Activated CD4-positive, alpha-beta T cell treated with anti-CD3 and anti-CD28 coated beads for 1 hour (primary cell): ENCODE results near the gene SAMSN1.
"Not testable (repeated sequence)": the region's sequence is repeated elsewhere in the genome, so short reads cannot be mapped to it uniquely, and the experiment has no call there.

Experiments used
- DNase-seq: peaks from one replicate; pipeline ENCODE4 v3.0.0-alpha.2; 2020

Gene SAMSN1

DNA sequence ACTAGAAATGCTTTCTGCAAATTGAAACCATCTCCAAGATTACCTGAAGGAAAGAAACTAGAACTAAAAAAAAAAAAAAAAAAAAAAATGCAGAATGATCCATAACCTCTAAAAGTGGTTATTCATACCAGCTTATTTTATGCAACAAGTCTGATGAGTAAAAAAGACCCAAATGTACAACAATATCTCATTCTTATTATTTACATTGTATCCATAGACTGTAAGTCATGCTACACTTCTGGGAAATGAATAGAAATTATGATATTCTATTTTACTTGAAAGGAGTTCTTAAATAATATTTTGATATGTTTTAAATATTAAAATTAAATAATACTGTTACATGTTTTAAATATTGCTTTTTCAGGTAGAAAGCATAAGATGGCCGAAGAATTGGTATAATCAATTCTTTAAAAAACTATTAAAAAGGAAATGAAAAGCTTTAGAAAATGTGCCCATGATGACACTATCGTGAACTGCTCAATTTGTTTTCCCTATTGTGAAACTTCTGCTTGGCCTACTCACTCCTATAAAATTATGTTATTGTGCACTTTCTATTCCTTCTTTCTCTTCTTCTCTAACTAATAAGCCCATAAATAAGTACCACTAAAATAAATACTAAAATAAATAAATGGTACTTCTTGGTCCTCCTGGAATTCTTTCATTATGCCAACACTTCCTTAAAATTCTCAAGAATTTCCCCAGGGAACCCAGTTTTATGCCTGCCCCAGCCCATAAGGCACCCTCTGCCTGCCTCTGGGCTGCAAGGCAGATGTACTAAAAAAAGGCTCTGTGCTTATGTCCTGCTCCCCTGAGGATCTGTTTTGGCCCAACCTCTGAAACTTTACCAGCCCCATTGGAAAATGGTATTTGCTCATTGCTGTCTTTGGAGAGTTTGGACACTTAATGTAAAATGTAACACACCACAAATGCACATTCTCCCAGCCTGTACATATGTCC lies 18.1 kb downstream of the SAMSN1 start:
- DNase-seq: no peak

DNA sequence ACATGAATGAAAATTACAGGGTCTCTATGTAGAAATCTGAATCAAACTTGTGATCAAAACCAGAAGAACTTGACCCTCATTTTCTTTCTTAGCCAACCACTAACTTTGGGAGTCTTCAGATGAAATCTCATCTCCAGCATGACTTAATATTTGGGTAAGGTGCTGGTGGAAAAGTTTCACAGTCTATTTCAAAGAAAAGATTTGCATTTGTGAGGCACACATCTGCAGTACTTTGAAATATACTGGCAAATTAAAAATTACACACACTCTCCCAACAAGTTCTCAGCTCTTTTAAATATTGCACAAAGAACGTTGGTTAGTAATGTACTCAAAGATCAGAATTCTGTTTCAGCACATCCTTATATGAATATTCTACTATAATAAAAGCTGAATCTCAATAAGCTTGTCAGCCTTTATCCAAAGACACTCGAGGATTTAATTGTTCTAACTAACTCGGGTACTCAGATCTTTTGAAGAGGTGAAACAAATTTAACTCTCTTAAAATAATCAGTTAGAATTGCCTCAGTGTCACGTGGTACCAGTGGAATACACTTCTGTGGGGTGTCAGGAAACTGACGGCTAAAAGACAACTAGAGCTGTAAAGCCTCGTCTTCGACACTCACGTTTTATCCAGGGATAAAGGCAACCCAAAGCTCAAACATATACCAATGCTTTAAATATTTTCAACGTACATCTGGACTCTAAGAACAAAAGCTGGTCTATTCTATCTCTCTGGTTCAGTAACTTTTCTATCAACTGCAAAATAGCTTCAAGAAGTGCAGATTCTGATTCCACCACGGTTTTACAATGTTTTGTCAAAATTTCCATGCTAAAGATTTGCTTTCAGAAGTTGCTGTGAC lies 19.0 kb downstream of the SAMSN1 start:
- no peak for DNase-seq

DNA sequence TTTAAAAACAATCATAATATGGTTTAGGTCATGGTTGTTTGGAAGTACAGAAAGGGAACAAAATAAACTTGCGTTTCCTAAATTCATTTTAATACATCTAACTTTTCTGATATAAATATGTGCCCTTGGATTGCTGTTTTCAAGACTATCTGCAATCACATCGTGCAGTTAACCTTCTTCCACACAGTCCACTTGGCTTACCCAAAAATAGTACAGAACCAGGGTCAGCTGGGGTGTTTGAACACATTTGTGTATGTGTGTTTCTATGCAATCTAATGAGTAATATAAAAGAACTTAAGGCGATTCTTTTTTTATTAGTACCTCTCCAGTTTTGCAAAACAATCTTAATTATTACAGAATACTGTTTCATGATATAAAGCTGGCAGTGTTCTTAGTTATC lies 19.9 kb downstream of the SAMSN1 start:
- DNase-seq: no peak

DNA sequence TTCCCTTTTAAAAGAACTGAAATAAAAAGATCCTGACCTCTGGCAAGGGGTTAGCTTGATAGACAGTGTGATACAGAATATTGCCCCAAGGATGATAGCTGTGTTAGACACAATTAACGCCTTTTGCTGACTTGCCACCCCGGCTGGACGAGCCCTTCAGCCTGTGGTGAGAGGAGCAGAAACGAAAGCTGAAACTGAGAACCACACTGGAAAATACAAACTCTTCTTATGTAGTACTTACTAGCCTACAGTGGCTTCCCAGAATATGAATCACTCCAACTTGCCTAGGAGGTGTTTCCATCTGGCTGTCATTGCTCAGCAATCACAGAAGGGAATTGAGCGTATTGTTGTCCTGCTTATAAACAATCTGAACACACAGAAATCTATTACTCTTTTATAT lies 22.9 kb downstream of the SAMSN1 start:
- DNase-seq: no peak

DNA sequence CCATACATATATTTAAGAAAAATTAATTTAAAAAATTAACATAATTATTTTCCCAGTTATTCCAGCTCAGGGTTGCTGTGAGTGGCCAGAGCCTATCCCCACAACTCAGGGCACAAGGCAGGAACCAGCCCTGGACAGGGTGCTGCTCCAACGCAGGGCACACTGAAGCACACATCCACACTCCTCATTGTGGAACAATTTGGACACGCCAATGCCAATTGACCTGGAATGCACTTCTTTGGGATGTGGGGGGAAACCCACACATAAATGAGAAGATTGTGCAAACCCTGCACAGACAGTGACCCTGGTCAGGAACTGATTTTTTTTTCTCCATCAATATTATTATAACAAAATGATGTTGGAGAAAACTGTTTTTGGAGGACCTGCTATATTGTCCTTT lies 23.4 kb downstream of the SAMSN1 start:
- no peak for DNase-seq

DNA sequence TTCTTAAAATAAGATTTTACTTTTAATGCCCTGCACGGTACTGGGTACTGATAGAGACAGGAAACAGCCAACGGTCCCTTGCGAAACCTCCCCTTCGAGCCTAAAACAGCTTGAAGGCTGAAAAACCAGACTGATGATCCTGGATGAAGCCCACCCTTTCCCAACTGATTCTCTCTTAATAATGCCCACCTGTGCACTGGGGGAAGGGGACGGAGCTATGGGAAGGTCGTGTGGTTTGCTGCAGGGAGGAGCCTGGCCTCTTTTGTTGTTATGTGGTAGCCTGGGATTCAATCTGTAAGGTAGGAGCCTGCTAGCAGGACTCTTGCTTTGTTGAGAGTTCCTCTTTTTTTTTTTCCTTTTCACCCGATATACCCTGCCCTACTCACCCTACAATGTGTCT lies 25.6 kb downstream of the SAMSN1 start:
- DNase-seq: no peak

DNA sequence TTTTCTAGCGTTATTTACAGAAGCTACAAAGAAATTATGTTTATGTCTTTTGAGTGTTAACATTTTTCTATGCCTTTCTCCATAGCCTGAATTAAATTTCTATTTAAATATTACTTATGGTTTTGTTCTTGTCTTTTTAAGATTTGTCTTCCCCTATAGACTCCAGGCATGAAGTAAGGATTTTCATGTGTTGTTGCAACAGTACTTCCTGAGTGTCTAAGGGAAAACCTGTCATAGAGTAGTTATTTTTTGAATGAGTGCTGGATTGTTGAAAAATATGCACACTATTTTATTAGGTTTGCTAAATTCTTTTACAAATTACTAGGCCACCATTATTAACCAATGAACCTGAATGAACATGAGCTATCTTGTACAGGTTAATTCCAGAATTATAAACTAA lies 27.1 kb downstream of the SAMSN1 start:
- DNase-seq: no peak

DNA sequence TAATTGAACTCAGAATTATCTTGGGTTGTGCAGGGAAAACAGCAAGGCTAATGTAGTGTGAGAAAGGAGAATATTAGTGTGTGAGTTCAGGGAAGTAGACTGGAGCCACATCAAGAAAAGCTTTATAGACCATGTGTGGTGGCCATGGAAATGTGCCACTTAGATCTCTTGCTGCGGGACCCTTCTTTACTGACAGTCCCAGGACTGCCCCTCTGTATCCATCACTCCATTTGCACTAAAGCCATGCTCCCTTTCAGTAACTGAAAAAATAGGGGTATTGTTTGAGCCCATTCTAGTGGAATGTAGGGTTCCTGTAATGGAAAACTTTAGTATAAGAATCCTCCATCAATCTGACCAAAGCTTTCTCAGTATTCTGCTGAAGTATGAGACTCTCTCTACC lies 32.3 kb downstream of the SAMSN1 start:
- DNase-seq: no peak

DNA sequence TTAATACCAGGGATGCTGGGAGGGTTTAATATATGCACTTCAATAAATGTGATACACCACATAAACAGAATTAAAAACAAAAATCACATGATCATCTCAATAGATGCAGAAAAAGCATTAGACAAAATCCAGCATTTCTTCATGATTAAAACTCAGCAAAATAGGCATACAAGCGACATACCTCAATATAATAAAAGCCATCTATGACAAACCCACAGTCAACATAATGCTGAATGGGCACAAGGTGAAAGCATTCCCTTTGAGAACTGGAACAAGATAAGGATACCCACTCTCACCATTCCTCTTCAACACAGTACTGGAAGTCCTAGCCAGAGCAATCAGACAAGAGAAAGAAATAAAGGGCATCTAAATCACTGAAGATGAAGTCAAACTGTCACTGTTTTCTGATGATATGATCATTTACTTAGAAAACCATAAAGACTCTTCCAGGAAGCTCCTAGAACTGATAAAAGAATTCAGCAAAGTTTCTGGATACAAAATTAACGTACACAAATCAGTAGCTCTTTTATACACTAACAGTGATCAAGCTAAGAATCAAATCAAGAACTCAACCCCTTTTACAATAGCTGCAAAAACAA lies 39.2 kb downstream of the SAMSN1 start:
- DNase-seq: not testable (repeated sequence)

DNA sequence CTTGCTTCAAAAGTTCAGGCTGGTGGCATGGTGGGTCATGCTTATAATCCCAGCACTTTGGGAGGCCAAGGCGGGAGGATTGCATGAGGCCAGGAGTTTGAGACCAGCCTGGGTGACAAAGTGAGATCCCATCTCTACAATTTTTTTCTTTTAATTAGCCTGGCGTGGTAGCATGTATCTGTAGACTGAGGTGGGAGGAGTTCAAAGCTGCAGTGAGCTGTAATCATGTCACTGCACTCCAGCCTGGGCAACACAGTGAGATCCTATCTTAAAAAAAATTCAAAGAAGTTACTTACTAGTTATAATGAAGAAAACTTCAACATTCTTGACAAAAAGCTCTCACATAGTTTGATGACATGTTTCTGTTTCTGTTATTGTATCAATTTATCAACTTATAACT lies 45.2 kb downstream of the SAMSN1 start:
- DNase-seq: no peak

DNA sequence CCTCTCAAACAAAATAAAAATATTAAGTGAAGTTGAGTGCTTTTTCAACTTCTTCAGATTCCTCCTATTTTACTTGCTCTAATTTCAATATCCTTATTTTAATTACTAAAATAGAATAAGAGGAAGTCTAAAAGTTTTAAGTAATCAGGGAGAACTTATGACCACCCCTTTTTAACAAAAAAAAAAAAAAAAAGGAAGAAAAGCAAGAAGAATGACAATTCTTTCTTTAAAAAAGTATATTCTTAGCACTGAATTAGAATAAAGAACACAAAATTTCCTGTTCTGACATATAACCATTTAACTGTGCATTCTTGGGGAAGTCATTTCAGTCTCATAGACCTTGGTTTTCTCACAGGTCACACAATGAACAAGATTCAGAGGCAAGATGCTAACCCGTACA lies 46.8 kb downstream of the SAMSN1 start:
- DNase-seq: no peak

DNA sequence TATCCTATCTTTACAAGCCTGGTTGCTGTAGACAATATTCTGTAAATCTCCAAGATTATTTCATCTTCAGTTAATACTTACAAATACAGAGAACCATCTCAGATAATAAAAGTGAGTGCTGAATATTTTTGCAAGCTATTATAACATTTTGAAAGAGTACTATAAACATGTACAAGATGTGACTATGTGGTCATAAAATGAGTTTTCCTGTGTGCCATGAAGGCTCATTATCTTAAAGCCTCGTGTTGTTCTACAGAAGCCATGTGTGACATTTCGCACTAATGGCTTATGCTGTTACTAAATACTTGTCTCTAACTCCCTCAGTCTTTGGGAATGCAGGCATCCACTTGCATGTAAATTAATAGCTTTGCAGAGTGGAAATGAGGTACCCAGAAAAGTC lies 48.3 kb downstream of the SAMSN1 start:
- DNase-seq: no peak

DNA sequence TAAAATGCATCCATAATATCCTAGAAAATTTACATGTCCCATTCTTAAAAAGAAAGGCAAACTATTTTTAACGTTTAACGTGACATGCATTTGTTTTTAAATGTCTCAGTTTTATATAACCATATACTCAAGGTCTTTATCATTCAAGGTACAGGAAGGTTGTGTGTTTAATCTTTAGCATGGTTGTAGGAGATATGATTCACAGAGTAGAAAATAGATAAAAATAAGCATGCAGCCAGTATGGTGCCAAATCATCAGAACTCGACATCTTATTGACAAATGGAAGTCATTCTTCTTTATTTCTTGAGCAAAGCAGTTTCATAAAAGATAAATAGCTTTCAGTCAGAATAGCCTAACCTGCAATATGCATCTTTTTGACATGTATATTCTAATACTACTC lies 51.0 kb downstream of the SAMSN1 start:
- no peak for DNase-seq

DNA sequence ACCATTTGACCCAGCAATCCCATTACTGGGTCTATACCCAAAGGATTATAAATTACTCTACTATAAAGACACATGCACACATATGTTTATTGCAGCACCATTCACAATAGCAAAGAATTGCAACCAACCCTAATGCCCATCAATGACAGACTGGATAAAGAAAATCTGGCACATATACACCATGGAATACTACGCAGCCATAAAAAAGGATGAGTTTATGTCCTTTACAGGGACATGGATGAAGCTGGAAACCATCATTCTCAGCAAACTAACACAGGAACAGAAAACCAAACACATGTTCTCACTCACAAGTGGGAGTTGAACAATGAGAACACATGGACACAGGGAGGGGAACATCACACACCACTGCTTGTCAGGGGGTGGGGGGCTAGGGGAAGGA lies 51.9 kb downstream of the SAMSN1 start:
- DNase-seq: not testable (repeated sequence)

DNA sequence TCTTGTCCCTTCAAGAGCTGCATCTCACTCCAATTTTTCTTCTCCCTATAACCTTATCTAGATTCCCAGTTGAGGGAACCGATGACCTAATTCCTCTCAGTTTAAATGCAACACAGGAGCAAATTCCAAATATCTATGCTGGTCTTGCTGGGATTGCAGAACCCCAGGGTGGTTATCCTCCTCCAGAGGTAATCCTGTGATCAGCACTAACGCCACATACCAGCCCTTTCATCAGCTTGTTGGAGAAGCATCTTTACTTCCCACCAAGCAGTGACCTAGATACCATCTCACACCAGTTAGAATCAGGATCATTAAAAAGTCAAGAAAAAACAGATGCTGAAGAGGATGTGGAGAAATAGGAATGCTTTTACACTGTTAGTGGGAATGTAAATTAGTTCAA lies 52.4 kb downstream of the SAMSN1 start:
- DNase-seq: no peak

DNA sequence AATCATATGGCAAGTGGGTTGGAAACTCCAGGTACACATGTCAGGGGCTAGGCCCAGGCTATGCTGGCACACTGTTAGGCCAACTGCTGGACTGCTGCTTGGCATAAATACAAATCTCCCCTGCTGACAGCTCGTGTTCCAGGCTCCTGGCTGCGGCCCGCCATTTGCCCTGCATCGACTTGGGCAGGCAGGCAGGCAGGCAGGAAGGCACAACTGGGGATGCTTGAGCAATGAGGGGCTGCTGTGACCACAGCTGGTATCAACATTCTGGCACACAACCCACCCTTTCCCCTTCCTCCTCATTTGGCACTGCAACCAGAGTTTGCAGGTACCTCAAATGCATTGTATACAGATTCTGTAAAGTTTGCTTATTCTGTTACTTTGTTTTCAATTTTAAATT lies 53.2 kb downstream of the SAMSN1 start:
- no peak for DNase-seq

DNA sequence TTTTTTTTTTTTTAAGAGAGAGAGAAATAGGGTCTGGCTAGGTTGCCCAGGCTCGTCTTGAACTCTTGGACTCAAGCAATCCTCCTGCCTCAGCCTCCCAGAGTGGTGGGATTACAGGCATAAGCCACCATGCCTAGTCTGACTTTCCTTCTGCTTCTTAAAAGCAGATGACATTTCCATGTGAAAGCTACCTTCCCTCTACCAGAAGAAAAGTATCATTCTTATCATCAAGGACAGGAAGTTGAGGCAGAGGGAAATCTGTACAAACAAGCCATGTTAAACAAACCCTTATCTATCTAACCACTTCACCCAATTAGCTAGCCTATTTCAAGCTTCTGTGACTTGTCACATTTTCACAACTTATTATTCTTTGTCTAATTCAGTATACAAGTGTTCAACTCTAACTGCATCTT lies 54.8 kb downstream of the SAMSN1 start:
- DNase-seq: no peak

DNA sequence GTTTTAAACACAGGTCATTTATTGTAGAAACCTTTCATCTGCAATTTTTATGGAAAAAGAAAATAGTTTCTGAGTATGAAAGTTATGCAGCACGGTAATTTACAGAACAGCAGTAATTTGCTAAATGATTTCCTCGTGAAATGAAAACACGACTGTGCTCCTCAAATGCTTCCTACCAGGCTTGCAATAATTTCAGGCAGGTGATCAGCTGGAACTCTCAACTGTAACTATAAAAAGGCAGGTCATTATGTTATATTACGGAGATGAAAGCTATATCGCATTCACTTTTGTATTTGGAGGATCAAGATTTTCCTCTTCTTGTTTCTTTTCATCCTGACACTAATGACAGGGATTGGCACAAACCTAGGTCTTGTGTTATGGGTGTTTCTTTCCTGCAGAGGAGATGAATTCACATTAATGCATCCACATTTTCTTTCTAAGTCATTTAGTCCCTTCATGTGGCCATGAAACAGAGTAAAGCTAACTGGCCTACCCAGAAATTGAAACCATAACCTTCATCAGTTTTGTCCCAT lies 57.4 kb downstream of the SAMSN1 start:
- DNase-seq: no peak

DNA sequence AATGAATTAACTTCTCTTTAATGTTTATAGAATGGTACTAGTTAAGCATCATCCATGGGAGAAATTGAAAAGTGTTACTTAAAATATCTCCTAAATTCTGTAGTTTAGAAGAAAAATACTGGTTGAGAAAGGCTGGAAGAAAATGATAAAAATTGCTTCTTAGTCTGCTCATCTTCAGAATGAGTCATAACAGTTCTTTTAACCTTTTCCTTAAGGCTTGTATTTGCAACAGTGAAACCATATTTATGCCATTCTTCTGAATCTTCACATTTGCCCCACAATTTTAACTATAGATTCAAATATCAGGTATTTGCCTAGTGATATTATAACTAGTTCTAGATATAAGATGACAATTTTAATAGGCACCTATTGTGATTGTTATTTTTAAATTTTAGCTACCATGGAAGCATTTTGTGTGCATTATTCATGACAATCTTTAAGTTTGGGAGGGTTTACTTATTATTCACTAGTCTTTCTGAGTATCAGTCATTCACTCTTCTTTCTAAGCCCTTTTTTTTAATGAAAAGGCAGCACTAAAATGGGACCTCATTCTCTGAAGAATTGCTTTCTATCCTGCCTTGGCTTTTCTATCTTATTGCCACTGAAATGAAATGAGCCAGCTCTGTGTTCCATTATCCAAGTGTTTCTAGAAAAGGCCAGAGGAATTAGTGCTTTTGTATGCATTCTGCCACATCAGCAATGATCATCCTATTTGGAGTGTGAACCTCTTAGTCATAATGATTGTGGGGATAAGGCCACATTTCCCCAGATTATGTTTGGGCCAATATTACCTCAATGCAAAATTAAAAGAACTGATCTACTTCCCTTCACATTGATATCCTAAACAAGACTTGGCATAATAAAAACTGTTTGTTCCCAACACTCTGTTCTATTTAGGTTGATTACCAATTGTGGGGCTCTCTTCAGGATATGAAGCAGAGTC lies 58.4 kb downstream of the SAMSN1 start:
- no peak for DNase-seq

DNA sequence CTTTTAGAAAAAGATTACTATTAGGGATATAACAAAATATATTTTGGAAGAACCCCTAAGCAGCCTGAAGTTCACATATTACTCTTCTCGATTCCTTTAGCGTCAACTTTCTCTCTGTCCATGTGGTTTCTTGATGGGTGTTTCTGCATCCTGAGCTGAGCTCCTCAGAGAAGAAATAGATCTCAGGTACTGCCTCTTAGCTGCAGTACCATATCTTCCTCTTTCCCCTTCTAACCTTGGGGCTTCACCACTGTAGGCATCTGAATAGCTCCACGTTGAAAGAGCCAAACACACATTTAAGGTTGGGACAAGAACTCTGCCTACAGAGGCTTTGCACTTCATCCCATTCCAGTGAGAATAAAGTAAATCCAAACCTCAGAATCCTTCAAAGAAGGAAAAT lies 59.2 kb downstream of the SAMSN1 start:
- DNase-seq: no peak

DNA sequence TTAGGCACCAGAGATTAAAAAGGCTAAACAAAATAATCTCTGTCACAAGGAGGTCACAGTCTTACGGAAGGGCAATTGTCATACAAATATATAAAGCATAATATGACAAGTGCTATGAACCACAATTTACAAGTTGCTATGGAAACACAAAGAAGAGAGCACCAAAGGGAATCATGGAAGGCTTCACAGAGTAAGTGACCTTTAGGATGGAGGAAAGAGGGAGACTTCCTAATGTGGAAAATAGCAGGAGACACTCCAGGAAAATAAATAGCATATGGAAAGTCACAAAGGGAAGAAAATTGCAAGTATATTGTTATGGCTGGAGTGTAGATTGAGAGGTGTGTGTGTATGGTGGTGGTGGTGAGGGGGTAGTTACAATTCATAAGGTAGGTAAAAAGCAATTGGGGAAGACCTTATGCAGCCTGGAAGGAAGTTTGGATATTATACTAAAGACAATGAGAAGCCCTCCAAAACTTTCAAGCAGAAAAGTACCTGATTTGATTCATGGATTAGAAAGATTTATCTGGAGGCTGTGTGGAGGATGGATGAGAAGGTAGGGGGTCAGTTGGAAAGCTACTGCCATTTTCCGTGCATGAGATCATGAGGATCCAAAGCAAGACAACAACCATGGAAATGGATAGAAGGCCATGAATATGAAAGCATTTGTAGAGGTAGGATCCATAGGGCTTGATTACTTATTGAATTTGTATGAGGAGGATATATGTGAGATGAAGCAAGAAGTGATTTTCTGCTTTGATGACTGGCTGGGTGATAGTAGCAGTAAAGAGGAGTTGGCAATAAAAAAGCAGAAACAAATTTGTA lies 61.7 kb downstream of the SAMSN1 start:
- DNase-seq: no peak
